ENCODE results near the gene RRP1B. TPM values are rescaled to one million over a fixed set of nuclear protein-coding genes. Genes with fewer than 3 reads are reported as not detected.

The RRP1B gene
- total RNA-seq, 2 donors from 2014 or later = 30.3 to 30.6 TPM

- Mint-ChIP-seq H3K36me3 (ENCODE audit: low read depth) (no peaks in the 10 kb centered on the region), H3K4me1 (peaks cover 15% of the 10 kb centered on the region), H3K4me3 (peak overlapping the region; percentile 93), H3K27ac (peak overlapping the region; percentile 67), H3K27me3 (no peaks in the 10 kb centered on the region)
- H3K9me3 ChIP-seq (ENCODE audit: control insufficient read depth, low read length, poor library complexity, severe bottlenecking) = no peaks in the 10 kb centered on the region
- DNase-seq = no peak
- ATAC-seq = no peak
Measured at GRCh38 chr21:43720539-43721166, 61.3 kb downstream of the RRP1B start.

GRCh38 chr21:43721206-43721605, 61.8 kb downstream of the RRP1B start:
- no peaks in the 10 kb centered on the region for H3K36me3 Mint-ChIP-seq (ENCODE audit: low read depth)
- no peaks in the 10 kb centered on the region for H3K9me3 ChIP-seq (ENCODE audit: control insufficient read depth, low read length, poor library complexity, severe bottlenecking)
- peaks cover 18% of the 10 kb centered on the region for H3K4me1 Mint-ChIP-seq
- H3K4me3 Mint-ChIP-seq = peak overlapping the region; percentile 93
- no peak for DNase-seq
- H3K27ac Mint-ChIP-seq = peak overlapping the region; percentile 67
- H3K27me3 Mint-ChIP-seq = no peaks in the 10 kb centered on the region
- ATAC-seq = no peak

GRCh38 chr21:43721939-43722338, 62.6 kb downstream of the RRP1B start:
- H3K4me3 Mint-ChIP-seq = peak overlapping the region; percentile 47
- H3K36me3 Mint-ChIP-seq (ENCODE audit: low read depth) = no peaks in the 10 kb centered on the region
- peaks cover 21% of the 10 kb centered on the region for H3K4me1 Mint-ChIP-seq
- no peak for ATAC-seq
- H3K27me3 Mint-ChIP-seq = no peaks in the 10 kb centered on the region
- no peak for DNase-seq
- H3K27ac Mint-ChIP-seq = no peak overlapping the region
- no peaks in the 10 kb centered on the region for H3K9me3 ChIP-seq (ENCODE audit: control insufficient read depth, low read length, poor library complexity, severe bottlenecking)

GRCh38 chr21:43723648-43724047, 64.3 kb downstream of the RRP1B start:
- Mint-ChIP-seq H3K27ac (peak overlapping the region; percentile 19), H3K4me3 (no peak overlapping the region), H3K4me1 (peaks cover 35% of the 10 kb centered on the region), H3K36me3 (ENCODE audit: low read depth) (no peaks in the 10 kb centered on the region), H3K27me3 (no peaks in the 10 kb centered on the region)
- H3K9me3 ChIP-seq (ENCODE audit: control insufficient read depth, low read length, poor library complexity, severe bottlenecking) = no peaks in the 10 kb centered on the region
- DNase-seq (no peak), ATAC-seq (no peak)

GRCh38 chr21:43726686-43727518, 67.5 kb downstream of the RRP1B start:
- DNase-seq (no peak), ATAC-seq (no peak)
- Mint-ChIP-seq H3K36me3 (ENCODE audit: low read depth) (no peaks in the 10 kb centered on the region), H3K4me3 (peak overlapping the region; percentile 88), H3K4me1 (peaks cover 41% of the 10 kb centered on the region), H3K27me3 (no peaks in the 10 kb centered on the region), H3K27ac (peak overlapping the region; percentile 89)
- no peaks in the 10 kb centered on the region for H3K9me3 ChIP-seq (ENCODE audit: control insufficient read depth, low read length, poor library complexity, severe bottlenecking)

- Mint-ChIP-seq H3K27ac (peak overlapping the region; percentile 89), H3K4me3 (peak overlapping the region; percentile 88), H3K27me3 (no peaks in the 10 kb centered on the region), H3K4me1 (peaks cover 38% of the 10 kb centered on the region), H3K36me3 (ENCODE audit: low read depth) (no peaks in the 10 kb centered on the region)
- ATAC-seq (no peak), DNase-seq (no peak)
- H3K9me3 ChIP-seq (ENCODE audit: control insufficient read depth, low read length, poor library complexity, severe bottlenecking) = no peaks in the 10 kb centered on the region
Measured at GRCh38 chr21:43727519-43728153, 68.3 kb downstream of the RRP1B start.

GRCh38 chr21:43728154-43728466, 68.8 kb downstream of the RRP1B start:
- H3K4me3 Mint-ChIP-seq = peak overlapping the region; percentile 88
- DNase-seq (no peak), ATAC-seq (no peak)
- H3K36me3 Mint-ChIP-seq (ENCODE audit: low read depth) = no peaks in the 10 kb centered on the region
- H3K4me1 Mint-ChIP-seq = peaks cover 37% of the 10 kb centered on the region
- no peaks in the 10 kb centered on the region for H3K9me3 ChIP-seq (ENCODE audit: control insufficient read depth, low read length, poor library complexity, severe bottlenecking)
- no peaks in the 10 kb centered on the region for H3K27me3 Mint-ChIP-seq
- peak overlapping the region; percentile 89 for H3K27ac Mint-ChIP-seq

GRCh38 chr21:43728467-43729390, 69.4 kb downstream of the RRP1B start:
- H3K27me3 Mint-ChIP-seq = no peaks in the 10 kb centered on the region
- H3K36me3 Mint-ChIP-seq (ENCODE audit: low read depth) = no peaks in the 10 kb centered on the region
- H3K27ac Mint-ChIP-seq = peak overlapping the region; percentile 89
- no peaks in the 10 kb centered on the region for H3K9me3 ChIP-seq (ENCODE audit: control insufficient read depth, low read length, poor library complexity, severe bottlenecking)
- ATAC-seq (peak; percentile 87), DNase-seq (peak; percentile 61 to 79 (median 62))
- H3K4me1 Mint-ChIP-seq = peaks cover 43% of the 10 kb centered on the region
- peak overlapping the region; percentile 88 for H3K4me3 Mint-ChIP-seq

- H3K4me3 Mint-ChIP-seq = peak overlapping the region; percentile 65
- peak overlapping the region; percentile 83 for H3K27ac Mint-ChIP-seq
- peaks cover 52% of the 10 kb centered on the region for H3K4me1 Mint-ChIP-seq
- H3K36me3 Mint-ChIP-seq (ENCODE audit: low read depth) = no peaks in the 10 kb centered on the region
- ATAC-seq (no peak), DNase-seq (no peak)
- no peaks in the 10 kb centered on the region for H3K27me3 Mint-ChIP-seq
- H3K9me3 ChIP-seq (ENCODE audit: control insufficient read depth, low read length, poor library complexity, severe bottlenecking) = no peaks in the 10 kb centered on the region
Measured at GRCh38 chr21:43731476-43731875, 72.1 kb downstream of the RRP1B start.

GRCh38 chr21:43731891-43732711, 72.7 kb downstream of the RRP1B start:
- Mint-ChIP-seq H3K4me1 (peaks cover 51% of the 10 kb centered on the region), H3K27ac (peak overlapping the region; percentile 83), H3K27me3 (no peaks in the 10 kb centered on the region), H3K4me3 (no peak overlapping the region), H3K36me3 (ENCODE audit: low read depth) (no peaks in the 10 kb centered on the region)
- ATAC-seq (no peak), DNase-seq (no peak)
- no peaks in the 10 kb centered on the region for H3K9me3 ChIP-seq (ENCODE audit: control insufficient read depth, low read length, poor library complexity, severe bottlenecking)

- Mint-ChIP-seq H3K4me3 (peak overlapping the region; percentile 82), H3K4me1 (peaks cover 43% of the 10 kb centered on the region), H3K27me3 (no peaks in the 10 kb centered on the region), H3K36me3 (ENCODE audit: low read depth) (no peaks in the 10 kb centered on the region), H3K27ac (no peak overlapping the region)
- H3K9me3 ChIP-seq (ENCODE audit: control insufficient read depth, low read length, poor library complexity, severe bottlenecking) = no peaks in the 10 kb centered on the region
- ATAC-seq (peak; percentile 5), DNase-seq (no peak)
Measured at GRCh38 chr21:43733060-43733459, 73.7 kb downstream of the RRP1B start.

GRCh38 chr21:43733529-43734071, 74.2 kb downstream of the RRP1B start:
- no peaks in the 10 kb centered on the region for H3K9me3 ChIP-seq (ENCODE audit: control insufficient read depth, low read length, poor library complexity, severe bottlenecking)
- Mint-ChIP-seq H3K36me3 (ENCODE audit: low read depth) (no peaks in the 10 kb centered on the region), H3K27me3 (no peaks in the 10 kb centered on the region), H3K4me3 (peak overlapping the region; percentile 82), H3K4me1 (peaks cover 37% of the 10 kb centered on the region), H3K27ac (peak overlapping the region; percentile 77)
- ATAC-seq (peak; percentile 18), DNase-seq (peak in 1 of 3 donors; percentile 39)

Measured in T-helper 17 cell (primary cell).